Measurements from ENCODE around the gene CACNB4.

CACNB4 gene

GRCh38 chr2:151978709-151979108 lies 120.1 kb downstream of the CACNB4 start:
- no peaks in the 10 kb centered on the region for H3K9me3 Mint-ChIP-seq
- H3K27me3 Mint-ChIP-seq = peaks cover 3 to 6% of the 10 kb centered on the region in 2 donors
- H3K4me3 Mint-ChIP-seq = no peak overlapping the region
- no peak for ATAC-seq (replicated peaks)
- H3K4me1 Mint-ChIP-seq = no peaks in the 10 kb centered on the region
- DNase-seq = no peak
- H3K36me3 Mint-ChIP-seq = no peaks in the 10 kb centered on the region
- H3K27ac Mint-ChIP-seq = no peak overlapping the region

- peaks cover 3 to 6% of the 10 kb centered on the region in 2 donors for H3K27me3 Mint-ChIP-seq
- ATAC-seq (replicated peaks) = no peak
- no peak overlapping the region for H3K4me3 Mint-ChIP-seq
- no peaks in the 10 kb centered on the region for H3K9me3 Mint-ChIP-seq
- no peak for DNase-seq
- no peaks in the 10 kb centered on the region for H3K4me1 Mint-ChIP-seq
- H3K27ac Mint-ChIP-seq = no peak overlapping the region
- H3K36me3 Mint-ChIP-seq = no peaks in the 10 kb centered on the region
Measured at GRCh38 chr2:151977631-151978030, 121.2 kb downstream of the CACNB4 start.

- Mint-ChIP-seq H3K27ac (no peak overlapping the region), H3K36me3 (no peaks in the 10 kb centered on the region), H3K4me3 (no peak overlapping the region), H3K4me1 (no peaks in the 10 kb centered on the region), H3K27me3 (peaks cover 3 to 6% of the 10 kb centered on the region in 2 donors), H3K9me3 (no peaks in the 10 kb centered on the region)
- DNase-seq = no peak
- no peak for ATAC-seq (replicated peaks)
Measured at GRCh38 chr2:151976945-151977353, 121.9 kb downstream of the CACNB4 start.

GRCh38 chr2:151975460-151976414 lies 123.1 kb downstream of the CACNB4 start:
- Mint-ChIP-seq H3K27me3 (peaks cover 3 to 6% of the 10 kb centered on the region in 2 donors), H3K27ac (no peak overlapping the region), H3K4me1 (no peaks in the 10 kb centered on the region), H3K9me3 (no peaks in the 10 kb centered on the region), H3K36me3 (no peaks in the 10 kb centered on the region), H3K4me3 (no peak overlapping the region)
- DNase-seq (no peak), ATAC-seq (replicated peaks) (no peak)

- H3K9me3 Mint-ChIP-seq = no peaks in the 10 kb centered on the region
- H3K27me3 Mint-ChIP-seq = peaks cover 3 to 6% of the 10 kb centered on the region in 2 donors
- no peak for ATAC-seq (replicated peaks)
- H3K36me3 Mint-ChIP-seq = no peaks in the 10 kb centered on the region
- no peak overlapping the region for H3K4me3 Mint-ChIP-seq
- no peaks in the 10 kb centered on the region for H3K4me1 Mint-ChIP-seq
- H3K27ac Mint-ChIP-seq = no peak overlapping the region
- no peak for DNase-seq
Measured at GRCh38 chr2:151974988-151975387, 123.9 kb downstream of the CACNB4 start.

GRCh38 chr2:151973901-151974199 lies 125.0 kb downstream of the CACNB4 start:
- Mint-ChIP-seq H3K9me3 (no peaks in the 10 kb centered on the region), H3K27me3 (peaks cover 0 to 6% of the 10 kb centered on the region in 2 donors), H3K27ac (no peak overlapping the region), H3K36me3 (no peaks in the 10 kb centered on the region), H3K4me1 (no peaks in the 10 kb centered on the region), H3K4me3 (no peak overlapping the region)
- DNase-seq = no peak
- no peak for ATAC-seq (replicated peaks)

- no peaks in the 10 kb centered on the region for H3K4me1 Mint-ChIP-seq
- peaks cover 0 to 6% of the 10 kb centered on the region in 2 donors for H3K27me3 Mint-ChIP-seq
- no peaks in the 10 kb centered on the region for H3K9me3 Mint-ChIP-seq
- H3K27ac Mint-ChIP-seq = no peak overlapping the region
- H3K36me3 Mint-ChIP-seq = no peaks in the 10 kb centered on the region
- ATAC-seq (replicated peaks) = no peak
- no peak for DNase-seq
- no peak overlapping the region for H3K4me3 Mint-ChIP-seq
Measured at GRCh38 chr2:151973013-151973900, 125.6 kb downstream of the CACNB4 start.

GRCh38 chr2:151972241-151973012 lies 126.4 kb downstream of the CACNB4 start:
- no peaks in the 10 kb centered on the region for H3K36me3 Mint-ChIP-seq
- no peaks in the 10 kb centered on the region for H3K4me1 Mint-ChIP-seq
- DNase-seq = no peak
- no peak overlapping the region for H3K4me3 Mint-ChIP-seq
- no peaks in the 10 kb centered on the region for H3K9me3 Mint-ChIP-seq
- no peak for ATAC-seq (replicated peaks)
- no peak overlapping the region for H3K27ac Mint-ChIP-seq
- peaks cover 0 to 6% of the 10 kb centered on the region in 2 donors for H3K27me3 Mint-ChIP-seq

- no peaks in the 10 kb centered on the region for H3K9me3 Mint-ChIP-seq
- no peaks in the 10 kb centered on the region for H3K36me3 Mint-ChIP-seq
- H3K27me3 Mint-ChIP-seq = peaks cover 0 to 6% of the 10 kb centered on the region in 2 donors
- DNase-seq (no peak), ATAC-seq (replicated peaks) (no peak)
- H3K4me1 Mint-ChIP-seq = no peaks in the 10 kb centered on the region
- no peak overlapping the region for H3K4me3 Mint-ChIP-seq
- H3K27ac Mint-ChIP-seq = no peak overlapping the region
Measured at GRCh38 chr2:151971301-151972051, 127.4 kb downstream of the CACNB4 start.

GRCh38 chr2:151968770-151969470 lies 129.9 kb downstream of the CACNB4 start:
- no peak for DNase-seq
- Mint-ChIP-seq H3K27ac (no peak overlapping the region), H3K4me3 (no peak overlapping the region), H3K9me3 (no peaks in the 10 kb centered on the region), H3K4me1 (no peaks in the 10 kb centered on the region), H3K36me3 (no peaks in the 10 kb centered on the region), H3K27me3 (no peaks in the 10 kb centered on the region)
- ATAC-seq (replicated peaks) = no peak

- DNase-seq (no peak), ATAC-seq (replicated peaks) (no peak)
- H3K27ac Mint-ChIP-seq = no peak overlapping the region
- no peaks in the 10 kb centered on the region for H3K27me3 Mint-ChIP-seq
- H3K4me3 Mint-ChIP-seq = no peak overlapping the region
- no peaks in the 10 kb centered on the region for H3K9me3 Mint-ChIP-seq
- no peaks in the 10 kb centered on the region for H3K4me1 Mint-ChIP-seq
- H3K36me3 Mint-ChIP-seq = no peaks in the 10 kb centered on the region
Measured at GRCh38 chr2:151967829-151968722, 130.8 kb downstream of the CACNB4 start.

- ATAC-seq (replicated peaks) = no peak
- no peak overlapping the region for H3K4me3 Mint-ChIP-seq
- no peaks in the 10 kb centered on the region for H3K36me3 Mint-ChIP-seq
- no peaks in the 10 kb centered on the region for H3K27me3 Mint-ChIP-seq
- H3K4me1 Mint-ChIP-seq = no peaks in the 10 kb centered on the region
- H3K27ac Mint-ChIP-seq = no peak overlapping the region
- H3K9me3 Mint-ChIP-seq = no peaks in the 10 kb centered on the region
- no peak for DNase-seq
Measured at GRCh38 chr2:151965884-151966283, 133.0 kb downstream of the CACNB4 start.
